Measurements from ENCODE around the gene CAP1.

DNA sequence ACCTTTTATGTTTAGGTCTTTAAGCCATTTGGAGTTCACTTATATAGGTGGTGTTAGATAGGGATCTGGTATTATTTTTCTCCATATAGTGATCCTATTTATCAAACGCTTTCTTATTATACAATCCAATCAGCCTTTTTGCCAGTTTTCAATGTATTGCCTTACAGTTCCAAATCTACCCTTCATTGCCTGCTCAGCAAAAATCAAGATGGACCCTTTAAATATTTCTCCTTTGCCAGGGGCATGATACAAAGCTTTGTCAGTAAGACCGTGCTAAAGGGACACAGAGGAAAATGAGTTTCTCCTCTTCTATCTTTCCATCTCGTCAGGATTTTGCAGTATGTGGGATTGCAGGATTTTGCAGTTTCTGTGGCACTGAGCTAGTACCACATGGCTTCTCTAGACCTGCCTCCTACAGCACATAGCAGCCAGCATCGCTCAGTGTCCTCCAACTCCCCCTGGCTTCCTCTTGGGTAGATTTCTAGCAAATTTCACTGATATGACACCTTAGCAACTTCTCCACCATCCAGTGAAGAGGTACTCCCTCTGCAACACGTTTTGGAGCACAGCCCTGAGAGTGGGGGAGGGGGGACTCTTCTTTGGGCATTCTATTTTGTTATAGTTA is 22.5 kb upstream of the CAP1 start:
- TF ChIP-seq, protein P1, sequence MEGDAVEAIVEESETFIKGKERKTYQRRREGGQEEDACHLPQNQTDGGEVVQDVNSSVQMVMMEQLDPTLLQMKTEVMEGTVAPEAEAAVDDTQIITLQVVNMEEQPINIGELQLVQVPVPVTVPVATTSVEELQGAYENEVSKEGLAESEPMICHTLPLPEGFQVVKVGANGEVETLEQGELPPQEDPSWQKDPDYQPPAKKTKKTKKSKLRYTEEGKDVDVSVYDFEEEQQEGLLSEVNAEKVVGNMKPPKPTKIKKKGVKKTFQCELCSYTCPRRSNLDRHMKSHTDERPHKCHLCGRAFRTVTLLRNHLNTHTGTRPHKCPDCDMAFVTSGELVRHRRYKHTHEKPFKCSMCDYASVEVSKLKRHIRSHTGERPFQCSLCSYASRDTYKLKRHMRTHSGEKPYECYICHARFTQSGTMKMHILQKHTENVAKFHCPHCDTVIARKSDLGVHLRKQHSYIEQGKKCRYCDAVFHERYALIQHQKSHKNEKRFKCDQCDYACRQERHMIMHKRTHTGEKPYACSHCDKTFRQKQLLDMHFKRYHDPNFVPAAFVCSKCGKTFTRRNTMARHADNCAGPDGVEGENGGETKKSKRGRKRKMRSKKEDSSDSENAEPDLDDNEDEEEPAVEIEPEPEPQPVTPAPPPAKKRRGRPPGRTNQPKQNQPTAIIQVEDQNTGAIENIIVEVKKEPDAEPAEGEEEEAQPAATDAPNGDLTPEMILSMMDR (IDR thresholded peaks at IDR 0.05; ENCODE audit: low read length) = no peak
- TF ChIP-seq EZH2 (optimal IDR thresholded peaks at IDR 0.05; ENCODE audit: low read depth, low read length) = no peak
